ENCODE results near the gene BRCA2.

The BRCA2 gene

GRCh38 chr13:32428581-32429432 is 113.5 kb downstream of the BRCA2 start:
- peak in 2 of 51 donors; percentile 61 to 75 for DNase-seq

- DNase-seq: no peak
Observed at GRCh38 chr13:32429433-32429909, 114.2 kb downstream of the BRCA2 start.

GRCh38 chr13:32430018-32430747 is 114.9 kb downstream of the BRCA2 start:
- DNase-seq: no peak

GRCh38 chr13:32431361-32431760 is 116.1 kb downstream of the BRCA2 start:
- DNase-seq: no peak

- no peak for DNase-seq
Observed at GRCh38 chr13:32432856-32433255, 117.5 kb downstream of the BRCA2 start.

- no peak for DNase-seq
Observed at GRCh38 chr13:32438871-32439270, 123.6 kb downstream of the BRCA2 start.

- DNase-seq: peak in 8 of 51 donors; percentile 4 to 23 (median 18)
Observed at GRCh38 chr13:32443111-32443510, 127.8 kb downstream of the BRCA2 start.

- no peak for DNase-seq
Observed at GRCh38 chr13:32445461-32445860, 130.2 kb downstream of the BRCA2 start.

GRCh38 chr13:32446220-32446619 is 130.9 kb downstream of the BRCA2 start:
- DNase-seq: no peak

- DNase-seq: no peak
Observed at GRCh38 chr13:32446773-32447465, 131.6 kb downstream of the BRCA2 start.

- no peak for DNase-seq
Observed at GRCh38 chr13:32447894-32448623, 132.8 kb downstream of the BRCA2 start.

- DNase-seq: no peak
Observed at GRCh38 chr13:32448972-32449371, 133.7 kb downstream of the BRCA2 start.

Measured in hypothalamus (tissue), 51 donors.